Tibial nerve (tissue), 3 donors: ENCODE measurements around the gene GPR132.

Experiments
- CTCF ChIP-seq, 5 experiments: fragments of 200-600 bp in 3 of 5; fragments of 450-650 bp in 2 of 5; sonication (generic) in 3 of 5; IDR thresholded peaks; one replicate each; pipeline ENCODE4 v1.5.1; 2016 to 2019; ENCODE audit warnings: antibody characterized with exemption in 5 of 5, mild to moderate bottlenecking in 3 of 5, moderate library complexity in 2 of 5
- POLR2A ChIP-seq, 2 donors: fragments of 450-650 bp; IDR thresholded peaks; one replicate each; pipeline ENCODE4 v1.6.1; 2017; ENCODE audit warnings: antibody characterized with exemption in 2 of 2, mild to moderate bottlenecking in 2 of 2, moderate library complexity in 2 of 2

GRCh38 chr14:105070760-105071137 is 5.5 kb upstream of the GPR132 start:
- TF ChIP-seq CTCF (IDR thresholded peaks at IDR 0.05) (no peak), POLR2A (IDR thresholded peaks at IDR 0.05) (no peak)
